Activated CD8-positive, alpha-beta memory T cell treated with anti-CD3 and anti-CD28 coated beads, Interleukin-2, amount 50 U/mL, for 24 hours (primary cell): ENCODE results near the gene CCDC148.

Experiments used
- DNase-seq: peaks from one replicate; pipeline ENCODE4 v3.0.0-alpha.2; 2020; ENCODE audit errors: extremely low read depth

Gene CCDC148

GRCh38 chr2:158456309-158457066 is at the start of gene CCDC148, which contains the start of gene PKP4:
CCDC148 (minus strand) TSS chr2:158456753; CDS start chr2:158456439, 314 bp downstream.
PKP4 (plus strand) TSS chr2:158456952; CDS start chr2:158533185, 76,233 bp downstream.
- peak; percentile 73 for DNase-seq

GRCh38 chr2:158505448-158505934 is 48.9 kb upstream of the CCDC148 start:
- no peak for DNase-seq

- no peak for DNase-seq
These were observed 47.5 kb upstream of the CCDC148 start for GRCh38 chr2:158504088-158504487.

- no peak for DNase-seq
These were observed 46.4 kb upstream of the CCDC148 start for GRCh38 chr2:158502974-158503373.

DNA sequence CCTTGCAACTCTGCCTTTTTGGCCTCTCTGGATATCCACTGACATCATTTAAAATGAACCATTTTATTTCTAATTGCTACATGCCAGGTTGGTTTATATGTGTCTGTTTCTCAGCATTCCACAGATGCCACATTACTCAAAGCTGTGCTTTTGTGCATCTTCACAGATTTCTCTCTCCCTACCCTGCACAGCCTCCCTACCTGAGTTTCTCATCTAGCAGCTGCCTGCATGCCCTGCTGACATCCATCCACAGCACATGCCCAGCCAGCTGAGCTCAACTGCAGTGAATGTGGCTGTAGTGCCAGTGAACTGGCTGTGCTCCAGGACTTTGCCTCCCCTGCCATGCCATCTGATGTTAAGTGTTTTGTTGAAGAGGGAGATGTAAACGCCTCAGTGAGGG is 44.7 kb upstream of the CCDC148 start:
- DNase-seq, result no peak

DNA sequence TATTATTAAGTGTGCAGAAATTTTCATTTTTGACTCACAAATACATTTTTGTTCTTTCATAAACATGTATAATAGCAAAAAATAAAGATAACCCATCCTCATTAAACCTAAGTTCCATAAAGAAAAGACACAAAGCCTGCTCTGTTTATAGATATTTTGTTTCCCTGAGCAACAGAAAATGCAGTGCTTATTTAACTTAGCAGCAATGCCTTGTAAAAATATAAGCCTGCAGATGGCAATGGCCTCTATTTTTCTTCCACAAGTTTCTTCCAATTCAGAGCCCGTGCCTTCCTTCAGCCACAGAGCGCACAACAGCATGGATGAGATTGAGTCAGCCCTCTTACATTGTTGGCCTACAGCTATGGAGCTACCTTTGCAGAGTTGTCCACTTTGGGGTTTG is 43.8 kb upstream of the CCDC148 start:
- no peak for DNase-seq

DNA sequence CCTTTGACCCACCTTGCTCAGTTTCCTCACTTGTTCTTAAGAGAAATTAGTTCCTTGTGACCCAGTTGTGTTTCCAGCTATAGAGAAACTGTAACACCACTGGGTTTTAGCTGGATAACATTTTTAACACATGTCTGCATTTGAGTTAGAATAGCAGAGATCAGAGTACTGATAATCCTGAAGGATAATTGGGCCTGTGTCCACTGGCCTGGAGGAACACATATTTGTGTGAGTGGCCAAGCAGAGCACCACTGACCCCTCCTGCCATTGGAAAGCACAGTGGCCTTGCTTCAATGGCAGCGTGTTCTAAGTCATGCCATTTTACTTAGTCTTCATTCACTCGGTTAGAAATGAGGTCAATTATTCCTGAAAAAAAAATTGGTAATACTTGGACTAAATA is 42.8 kb upstream of the CCDC148 start:
- no peak for DNase-seq

DNA sequence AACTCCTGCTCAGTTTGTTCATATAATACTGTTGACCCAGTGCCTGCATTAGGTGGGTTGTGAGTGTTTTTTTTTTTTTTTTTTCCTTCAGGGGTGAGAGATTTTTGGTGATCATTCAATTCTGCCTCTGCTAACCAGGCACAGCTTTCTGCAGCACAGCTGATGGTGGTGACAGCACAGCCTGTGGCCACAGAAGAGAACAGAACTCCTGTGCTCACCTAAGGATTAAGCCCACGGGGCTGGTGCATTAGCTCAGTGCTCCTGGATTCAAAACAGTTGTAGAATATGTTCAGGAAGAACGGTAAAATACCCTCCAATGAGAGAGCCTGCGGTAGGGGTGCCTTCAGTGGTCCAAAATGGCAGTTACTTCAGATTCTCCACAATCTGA is 42.2 kb upstream of the CCDC148 start:
- no peak for DNase-seq

DNA sequence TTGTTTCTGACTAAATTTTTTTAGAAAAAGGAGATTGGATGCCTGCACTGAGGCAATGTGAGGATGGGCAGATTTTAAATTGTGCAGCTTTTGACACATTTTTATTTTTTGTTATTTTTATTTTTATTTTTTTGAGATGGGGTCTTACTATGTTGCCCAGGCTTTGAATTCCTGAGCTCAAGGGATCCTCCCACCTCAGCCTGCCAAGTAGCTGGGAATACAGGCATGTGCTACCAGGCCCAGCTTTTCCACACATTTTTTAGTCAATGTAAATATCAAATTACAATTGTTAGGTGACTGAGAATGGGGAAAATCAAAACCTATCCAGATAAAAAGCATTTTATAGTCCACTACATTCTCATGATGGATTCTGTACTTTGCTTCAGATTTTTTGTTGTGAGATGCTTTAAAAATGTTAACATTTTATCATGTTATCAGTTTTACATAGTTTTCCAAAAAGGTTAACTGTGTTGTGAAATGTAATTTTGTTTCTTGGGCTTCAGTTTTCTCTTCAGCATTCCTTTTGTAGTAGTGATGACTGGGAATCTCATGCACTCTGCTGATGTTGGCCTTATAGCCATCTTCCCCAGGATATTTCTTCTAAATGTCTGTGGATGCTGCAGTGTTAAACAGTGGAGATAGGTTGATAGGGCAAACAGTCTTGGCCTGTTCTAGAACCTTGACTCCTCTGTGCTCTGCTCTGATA is 41.6 kb upstream of the CCDC148 start:
- DNase-seq, result no peak

DNA sequence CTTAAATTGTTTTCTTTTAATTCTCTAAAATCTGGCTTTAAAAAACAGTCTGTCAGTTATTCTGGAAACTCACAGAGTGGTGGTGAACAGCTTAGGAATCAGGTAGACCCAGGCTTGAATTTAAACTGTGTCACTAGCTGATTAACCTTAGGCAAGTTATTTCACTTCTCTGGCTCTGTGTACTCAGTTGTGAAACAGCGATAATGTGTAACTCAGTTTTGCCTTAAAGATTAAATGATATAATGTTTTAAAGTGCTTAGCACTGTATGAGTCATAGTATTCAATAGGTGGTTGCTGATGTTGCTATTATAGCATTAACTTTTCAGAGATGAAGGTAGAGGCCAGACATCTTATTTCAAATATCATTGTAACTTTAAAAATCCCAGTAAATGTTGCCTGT is 40.9 kb upstream of the CCDC148 start:
- no peak for DNase-seq

DNA sequence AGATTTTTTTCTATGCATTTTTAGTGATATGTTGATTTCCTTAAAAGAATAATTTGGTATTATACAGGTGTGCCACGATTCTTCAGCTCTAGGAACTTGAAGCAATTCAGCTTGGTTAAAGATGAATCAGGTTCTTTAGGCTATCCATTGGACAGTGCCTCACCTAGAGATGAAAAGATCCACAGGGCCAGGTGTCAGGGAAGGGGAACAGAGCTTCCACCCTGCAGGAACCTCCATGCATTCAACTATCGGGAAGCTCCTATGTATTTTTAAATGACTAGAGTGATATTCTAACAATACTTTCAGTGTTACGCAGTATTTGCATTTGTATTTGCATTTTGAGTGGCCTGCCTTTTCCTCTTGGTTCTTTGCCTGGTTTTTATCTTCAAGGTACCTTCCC is 40.4 kb upstream of the CCDC148 start:
- no peak for DNase-seq

DNA sequence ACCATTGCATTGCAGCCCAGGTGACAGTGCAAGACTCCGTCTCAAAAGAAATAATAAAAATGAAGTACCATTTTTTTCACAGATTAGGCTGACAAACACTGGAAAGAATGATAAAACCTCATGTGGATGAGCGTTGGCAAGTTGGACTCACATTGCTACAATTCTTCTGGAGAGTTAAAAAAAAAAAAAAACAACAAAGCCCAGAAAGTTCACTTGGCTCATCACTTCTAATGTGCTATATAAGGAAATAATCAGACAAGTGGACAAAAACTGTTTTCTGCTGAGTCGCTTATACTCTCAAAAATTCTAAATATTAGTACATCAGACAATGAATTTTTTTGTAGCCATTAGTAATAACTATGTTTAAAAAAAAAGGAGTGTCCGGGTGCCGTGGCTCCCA is 38.6 kb upstream of the CCDC148 start:
- no peak for DNase-seq

- DNase-seq, result no peak
These were observed 36.9 kb upstream of the CCDC148 start for GRCh38 chr2:158493458-158493857.

GRCh38 chr2:158491072-158491471 is 34.5 kb upstream of the CCDC148 start:
- DNase-seq, result no peak

DNA sequence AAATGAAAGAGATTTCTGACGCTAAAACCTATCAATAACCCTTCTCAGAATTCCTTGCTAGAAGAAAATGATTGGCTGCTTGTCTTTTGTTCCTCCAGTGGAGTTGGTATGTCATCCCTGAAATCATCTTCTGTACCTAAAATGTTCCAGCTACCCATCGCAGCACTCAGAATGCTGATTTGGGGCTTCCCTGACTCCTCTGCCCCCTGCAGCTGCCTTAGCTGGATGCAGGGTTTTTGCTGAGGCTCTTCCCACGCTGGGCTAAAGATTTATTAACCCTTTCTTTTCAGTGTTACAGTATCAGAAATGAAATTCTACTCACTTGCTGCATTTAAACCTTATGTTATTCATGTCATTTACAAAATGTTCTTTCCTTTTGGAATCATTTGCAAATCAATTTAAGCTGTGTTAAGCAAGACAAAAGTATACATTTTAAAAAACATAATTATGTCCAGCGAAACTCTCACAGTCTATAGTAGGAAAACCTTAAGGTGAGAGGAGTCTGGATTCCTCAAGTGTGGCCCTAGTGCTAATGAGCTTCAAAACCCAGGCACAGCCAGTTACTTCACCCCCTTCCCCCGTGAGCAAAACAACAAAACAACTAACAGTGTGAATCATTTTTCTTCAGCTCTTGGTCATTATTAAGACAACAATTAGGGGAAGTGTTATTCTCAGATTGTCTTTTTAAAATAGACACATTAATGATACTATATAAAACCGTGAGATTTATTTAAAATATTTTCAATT is 33.0 kb upstream of the CCDC148 start:
- no peak for DNase-seq

- DNase-seq, result no peak
These were observed 32.1 kb upstream of the CCDC148 start for GRCh38 chr2:158488442-158489216.

- DNase-seq, result no peak
These were observed 30.9 kb upstream of the CCDC148 start for GRCh38 chr2:158487419-158487818.

DNA sequence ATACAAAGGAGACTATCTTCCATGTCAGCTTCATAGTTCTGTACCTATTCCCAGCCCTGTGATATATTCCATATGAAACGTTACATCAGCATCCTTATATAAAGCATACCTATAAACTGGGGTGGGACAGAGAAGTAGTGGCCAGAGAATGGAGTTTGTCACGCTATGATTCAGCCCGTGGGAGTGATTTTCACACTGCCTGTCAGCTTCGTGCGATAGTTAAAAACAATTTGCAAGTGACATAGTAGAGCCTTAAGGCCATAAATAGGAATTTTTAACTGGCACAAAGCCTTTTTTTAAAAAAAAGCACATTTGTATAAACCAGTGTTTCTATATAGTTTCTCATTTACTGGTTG is 30.4 kb upstream of the CCDC148 start:
- no peak for DNase-seq

DNA sequence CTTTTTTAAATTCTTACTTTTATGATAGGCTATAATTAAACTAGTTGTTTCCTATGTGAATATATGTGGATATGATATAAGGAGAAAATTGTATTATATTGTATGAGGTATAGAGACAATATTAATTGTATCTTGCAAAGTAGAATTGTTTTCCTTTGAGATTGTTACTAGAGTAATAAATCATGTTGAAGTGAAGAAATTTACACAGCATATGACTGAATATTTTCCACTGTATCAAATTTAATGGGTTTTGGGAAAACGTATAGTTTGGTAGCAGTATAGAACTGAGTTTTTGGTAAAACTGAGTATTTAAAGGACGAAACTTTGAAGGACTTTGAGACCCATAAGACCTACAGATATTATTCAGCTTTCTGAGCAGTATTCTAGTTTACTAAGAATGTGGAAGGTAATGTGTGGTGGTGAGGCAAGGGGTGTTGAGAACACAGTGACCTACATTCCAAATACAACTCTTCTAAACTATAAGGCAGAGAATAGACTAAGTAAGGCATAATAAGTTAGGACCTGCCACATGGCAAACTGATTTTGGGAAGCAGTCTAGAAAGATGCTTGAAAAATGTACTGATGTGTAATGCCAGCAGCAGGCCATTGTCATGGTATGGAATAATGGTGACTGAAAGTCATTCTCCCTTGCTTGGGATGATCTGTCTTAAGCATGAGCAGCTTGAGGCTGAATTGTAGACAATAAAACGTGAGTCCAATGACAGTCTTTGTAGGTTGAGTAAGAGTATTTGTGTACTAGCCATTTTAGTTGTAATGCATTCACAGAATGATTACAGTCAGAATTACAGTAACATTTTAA is 29.8 kb upstream of the CCDC148 start:
- no peak for DNase-seq

DNA sequence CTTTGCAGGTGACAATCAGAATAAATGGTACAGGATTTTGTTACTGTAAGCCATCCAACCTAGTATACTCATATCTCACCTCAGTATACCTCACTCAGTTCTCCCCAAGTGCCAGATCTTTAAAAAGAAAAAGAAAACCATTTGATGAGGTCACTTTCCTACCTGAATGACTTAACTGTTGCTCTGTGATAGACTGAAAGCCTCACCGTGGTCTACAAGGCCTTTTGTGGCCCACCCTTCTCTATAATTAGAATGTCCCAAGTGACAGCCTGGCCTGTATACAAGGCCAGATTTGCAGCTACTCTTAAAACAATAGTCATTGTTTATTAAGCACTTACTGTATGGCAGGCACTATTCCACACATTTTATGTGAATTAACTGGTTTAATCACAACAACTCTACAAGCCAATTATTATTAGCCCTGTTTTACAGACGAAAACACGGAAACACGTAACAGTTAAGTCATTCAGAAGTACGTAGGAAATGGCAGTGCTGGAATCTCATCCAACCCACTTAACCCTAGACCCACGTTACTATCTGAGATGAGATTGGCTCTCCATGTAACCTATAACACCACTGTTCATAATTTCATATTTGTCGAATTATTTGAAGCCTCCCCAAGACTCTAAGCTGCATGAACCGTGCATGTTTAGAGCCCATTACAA is 28.5 kb upstream of the CCDC148 start:
- no peak for DNase-seq
